Measurements from ENCODE around the gene SCMH1. TPM values are rescaled to one million over a fixed set of nuclear protein-coding genes. Genes with fewer than 3 reads are reported as not detected.

The SCMH1 gene
- total and polyA plus RNA-seq, 2 experiments from 2014 or later = 15.0 to 19.4 TPM

- no peak for TF ChIP-seq CTCF (conservative IDR thresholded peaks at IDR 0.05; ENCODE audit: low read depth in 2 of 2)
- TF ChIP-seq NANOG (IDR thresholded peaks at IDR 0.05; ENCODE audit: borderline replicate concordance) = no peak
- no peak for TF ChIP-seq ZNF462 (CRISPR knock-in tag; IDR thresholded peaks at IDR 0.05)
- no peak for TF ChIP-seq ZNF114 (CRISPR knock-in tag; IDR thresholded peaks at IDR 0.05)
- no peak for TF ChIP-seq STAT1 (IDR thresholded peaks at IDR 0.05; ENCODE audit: unreplicated experiment)
These were observed 236.2 kb downstream of the SCMH1 start (continued) for GRCh38 chr1:41005876-41006275.

- no peak overlapping the region for H2AFZ ChIP-seq
- peaks cover 73% of the 10 kb centered on the region for H3K36me3 ChIP-seq (ENCODE audit: insufficient read depth)
- peaks cover 35% of the 10 kb centered on the region for H4K20me1 ChIP-seq (replicated peaks; ENCODE audit: insufficient read depth)
- Mint-ChIP-seq H3K27ac (0 out of 2 replicates have a peak overlapping the region, but pooled peaks have one; percentile 25), H3K27me3 (ENCODE audit: insufficient read depth, low read depth, poor library complexity) (no peaks in the 10 kb centered on the region), H3K36me3 (ENCODE audit: low read depth) (peaks cover 97% of the 10 kb centered on the region), H3K4me1 (no peaks in the 10 kb centered on the region), H3K4me3 (no peak overlapping the region), H3K9me3 (no peaks in the 10 kb centered on the region)
- no peaks in the 10 kb centered on the region for H3K27me3 ChIP-seq (ENCODE audit: insufficient read depth)
- H3K9me2 ChIP-seq (ENCODE audit: insufficient read depth) = no peaks in the 10 kb centered on the region
- ATAC-seq (peak; percentile 88), DNase-seq (ENCODE audit: low spot score) (peak; percentile 27)
- TF ChIP-seq CTCF (conservative IDR thresholded peaks at IDR 0.05; ENCODE audit: low read depth in 2 of 2) (peak in 1 of 2 experiments; percentile 33; a peak in 2 of 4 replicates), ETS1 (IDR thresholded peaks at IDR 0.05) (no peak)
- no peaks in the 10 kb centered on the region for H3K4me1 ChIP-seq (ENCODE audit: insufficient read depth)
- peaks cover 6% of the 10 kb centered on the region; the same call in 1 of the 2 replicates for H3K79me2 ChIP-seq (replicated peaks; ENCODE audit: insufficient read depth)
- no peaks in the 10 kb centered on the region for H3F3A ChIP-seq (replicated peaks; ENCODE audit: low read depth)
- H3K27ac ChIP-seq (ENCODE audit: low read depth) = no peak overlapping the region
- H3K4me3 ChIP-seq = no peak overlapping the region
- no peak overlapping the region for H3K4me2 ChIP-seq
These were observed 238.4 kb downstream of the SCMH1 start for GRCh38 chr1:41003640-41004220.
